NCI-H1436 treated with DMSO at 0.1 percent for 48 hours (cell line): Measurements from ENCODE around the gene DNAH5.
"Not testable (repeated sequence)": the region's sequence is repeated elsewhere in the genome, so short reads cannot be mapped to it uniquely, and the experiment has no call there.

Source experiments
- DNase-seq: peaks from one replicate; lab custom pipeline; 2025; lab: John Stamatoyannopoulos, UW

Gene DNAH5

GRCh38 chr5:13843175-13843846 is 101.2 kb downstream of the DNAH5 start:
- DNase-seq: no peak

GRCh38 chr5:13833440-13833839 is 111.0 kb downstream of the DNAH5 start:
- no peak for DNase-seq

- DNase-seq: no peak
Observed at GRCh38 chr5:13831351-13831750, 113.1 kb downstream of the DNAH5 start.

- DNase-seq: no peak
Observed at GRCh38 chr5:13830536-13830935, 114.0 kb downstream of the DNAH5 start.

- no peak for DNase-seq
Observed at GRCh38 chr5:13821366-13821765, 123.1 kb downstream of the DNAH5 start.

- DNase-seq: no peak
Observed at GRCh38 chr5:13816126-13816525, 128.4 kb downstream of the DNAH5 start.

- DNase-seq: no peak
Observed at GRCh38 chr5:13814301-13814700, 130.2 kb downstream of the DNAH5 start.

- DNase-seq: no peak
Observed at GRCh38 chr5:13809921-13810320, 134.6 kb downstream of the DNAH5 start.

GRCh38 chr5:13804336-13804735 is 140.2 kb downstream of the DNAH5 start:
- no peak for DNase-seq

- DNase-seq: not testable (repeated sequence)
Observed at GRCh38 chr5:13798569-13798968, 145.9 kb downstream of the DNAH5 start.

GRCh38 chr5:13785781-13786415 is 158.6 kb downstream of the DNAH5 start:
- no peak for DNase-seq

GRCh38 chr5:13783726-13784125 is 160.8 kb downstream of the DNAH5 start:
- DNase-seq: no peak

- DNase-seq: no peak
Observed at GRCh38 chr5:13780081-13780480, 164.4 kb downstream of the DNAH5 start.

GRCh38 chr5:13773649-13774048 is 170.8 kb downstream of the DNAH5 start:
- no peak for DNase-seq

GRCh38 chr5:13771011-13771571 is 173.4 kb downstream of the DNAH5 start:
- no peak for DNase-seq

- DNase-seq: no peak
Observed at GRCh38 chr5:13766236-13766635, 178.3 kb downstream of the DNAH5 start.

- no peak for DNase-seq
Observed at GRCh38 chr5:13763719-13764118, 180.8 kb downstream of the DNAH5 start.

- DNase-seq: no peak
Observed at GRCh38 chr5:13749766-13750165, 194.7 kb downstream of the DNAH5 start.

GRCh38 chr5:13746026-13746425 is 198.5 kb downstream of the DNAH5 start:
- no peak for DNase-seq

GRCh38 chr5:13745508-13745907 is 199.0 kb downstream of the DNAH5 start:
- DNase-seq: no peak

GRCh38 chr5:13740471-13740870 is 204.0 kb downstream of the DNAH5 start:
- no peak for DNase-seq

GRCh38 chr5:13739479-13739878 is 205.0 kb downstream of the DNAH5 start:
- no peak for DNase-seq

- DNase-seq: no peak
Observed at GRCh38 chr5:13735691-13736090, 208.8 kb downstream of the DNAH5 start.
